Body of pancreas (tissue), 4 donors: ENCODE measurements around the gene CEP104. TPM values are rescaled to one million over a fixed set of nuclear protein-coding genes. Genes with fewer than 3 reads are reported as not detected.

Source experiments
- ATAC-seq: fragments of 150-250 bp; one replicate; pipeline ENCODE4 v1.9.1; 2016
- DNase-seq, 4 donors: peaks; one replicate each; pipeline ENCODE4 v3.0.0-alpha.2; 2019
- H3K27ac ChIP-seq, 4 donors: fragments of 200-600 bp; sonication (generic); 1 replicate in 3 of 4; 2 replicates in 1 of 4; pipeline versions ENCODE4 v1.5.1 to v1.6.1; 2016 to 2019; ENCODE audit warnings: mild to moderate bottlenecking in 1 of 4, mixed read lengths in 1 of 4, moderate library complexity in 1 of 4
- H3K27me3 ChIP-seq, 2 donors: fragments of 200-600 bp; sonication (generic); one replicate each; pipeline ENCODE4 v1.6.0; 2016; ENCODE audit warnings: mild to moderate bottlenecking in 1 of 2
- H3K36me3 ChIP-seq, 2 donors: fragments of 200-600 bp; sonication (generic); replicated peaks in 1 of 2; 2 replicates each; pipeline ENCODE4 v1.5.1; 2016; ENCODE audit warnings: low read depth in 2 of 2; ENCODE audit not compliant: insufficient read depth in 1 of 2
- H3K4me1 ChIP-seq: fragments of 200-600 bp; sonication (generic); one replicate; pipeline ENCODE4 v1.6.0; 2016
- H3K4me3 ChIP-seq, 2 donors: fragments of 200-600 bp; sonication (generic); 1 replicate in 1 of 2; 2 replicates in 1 of 2; pipeline ENCODE4 v1.5.1; 2016 to 2019
- H3K9me3 ChIP-seq, 3 donors: fragments of 200-600 bp; sonication (generic); 1 replicate in 2 of 3; 2 replicates in 1 of 3; pipeline ENCODE4 v1.5.1; 2016
- POLR2A ChIP-seq, 3 donors: fragments of 450-650 bp; IDR thresholded peaks; one replicate each; pipeline ENCODE4 v1.6.1; 2016; ENCODE audit warnings: antibody characterized with exemption in 3 of 3, mild to moderate bottlenecking in 2 of 3
- whole genome bisulfite sequencing, 2 donors: methylation state at CpG; one replicate each; pipeline ENCODE4 v1.1.5; 2017; 5-methylcytosine and 5-hydroxymethylcytosine counted together
- intact Hi-C: fragments of 100-400 bp; cut with DNase I; formaldehyde crosslinking; loops from one replicate; pipeline ENCODE4 v1.15.1; 2023
- total RNA-seq, 2 donors: library from RNA; depleted of rRNA; stranded (reverse); fragments of >200 nt; gene quantifications; one replicate each; pipeline ENCODE4 v1.1.0, GENCODE V29; 2016
- TF ChIP-seq, protein P1 (sequence below), 7 experiments: fragments of 450-650 bp in 4 of 7; fragments of 200-600 bp in 3 of 7; sonication (generic) in 3 of 7; IDR thresholded peaks; one replicate each; pipeline ENCODE4 v1.5.1; 2016 to 2019; ENCODE audit warnings: antibody characterized with exemption in 7 of 7

Gene CEP104
- total RNA-seq, 2 donors from 2014 or later: 17.9 to 22.1 TPM

DNA sequence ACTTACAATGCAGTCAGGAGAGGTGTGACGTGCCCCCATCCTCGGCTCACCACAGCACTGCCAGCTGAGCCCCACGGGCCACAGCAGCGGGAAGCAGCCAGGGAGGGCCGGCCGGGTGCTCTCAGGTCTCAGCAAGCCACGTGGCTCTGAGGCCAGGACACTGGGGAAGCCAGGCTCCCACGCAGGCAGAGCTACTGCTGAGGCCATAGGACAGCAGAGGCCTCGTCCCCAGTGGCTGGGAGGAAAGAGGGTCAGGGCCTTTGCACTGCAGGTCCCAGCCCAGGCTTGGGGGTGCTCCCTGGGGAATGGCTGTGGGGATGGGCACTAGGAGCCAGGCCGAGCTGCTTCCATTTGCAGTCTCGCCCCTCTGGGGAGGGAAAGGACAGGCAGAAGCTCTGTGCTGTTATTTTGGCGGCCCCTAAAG, 66.5 kb downstream of the CEP104 start:
- no peak for DNase-seq
- ATAC-seq: no peak
- no peak for TF ChIP-seq POLR2A (IDR thresholded peaks at IDR 0.05)
- TF ChIP-seq, protein P1, sequence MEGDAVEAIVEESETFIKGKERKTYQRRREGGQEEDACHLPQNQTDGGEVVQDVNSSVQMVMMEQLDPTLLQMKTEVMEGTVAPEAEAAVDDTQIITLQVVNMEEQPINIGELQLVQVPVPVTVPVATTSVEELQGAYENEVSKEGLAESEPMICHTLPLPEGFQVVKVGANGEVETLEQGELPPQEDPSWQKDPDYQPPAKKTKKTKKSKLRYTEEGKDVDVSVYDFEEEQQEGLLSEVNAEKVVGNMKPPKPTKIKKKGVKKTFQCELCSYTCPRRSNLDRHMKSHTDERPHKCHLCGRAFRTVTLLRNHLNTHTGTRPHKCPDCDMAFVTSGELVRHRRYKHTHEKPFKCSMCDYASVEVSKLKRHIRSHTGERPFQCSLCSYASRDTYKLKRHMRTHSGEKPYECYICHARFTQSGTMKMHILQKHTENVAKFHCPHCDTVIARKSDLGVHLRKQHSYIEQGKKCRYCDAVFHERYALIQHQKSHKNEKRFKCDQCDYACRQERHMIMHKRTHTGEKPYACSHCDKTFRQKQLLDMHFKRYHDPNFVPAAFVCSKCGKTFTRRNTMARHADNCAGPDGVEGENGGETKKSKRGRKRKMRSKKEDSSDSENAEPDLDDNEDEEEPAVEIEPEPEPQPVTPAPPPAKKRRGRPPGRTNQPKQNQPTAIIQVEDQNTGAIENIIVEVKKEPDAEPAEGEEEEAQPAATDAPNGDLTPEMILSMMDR (IDR thresholded peaks at IDR 0.05): no peak
- 75 to 85% methylated on average over 6 of the region's 12 CpGs for WGBS, 2 donors
- no peaks in the 10 kb centered on the region for H3K27me3 ChIP-seq
- peaks cover 0 to 9% of the 10 kb centered on the region in 2 donors for H3K36me3 ChIP-seq
- no peaks in the 10 kb centered on the region for H3K9me3 ChIP-seq
- H3K4me1 ChIP-seq: peaks cover 32% of the 10 kb centered on the region
- H3K27ac ChIP-seq: no peak overlapping the region
- intact Hi-C loops: no loop called here
- no peak overlapping the region for H3K4me3 ChIP-seq

DNA sequence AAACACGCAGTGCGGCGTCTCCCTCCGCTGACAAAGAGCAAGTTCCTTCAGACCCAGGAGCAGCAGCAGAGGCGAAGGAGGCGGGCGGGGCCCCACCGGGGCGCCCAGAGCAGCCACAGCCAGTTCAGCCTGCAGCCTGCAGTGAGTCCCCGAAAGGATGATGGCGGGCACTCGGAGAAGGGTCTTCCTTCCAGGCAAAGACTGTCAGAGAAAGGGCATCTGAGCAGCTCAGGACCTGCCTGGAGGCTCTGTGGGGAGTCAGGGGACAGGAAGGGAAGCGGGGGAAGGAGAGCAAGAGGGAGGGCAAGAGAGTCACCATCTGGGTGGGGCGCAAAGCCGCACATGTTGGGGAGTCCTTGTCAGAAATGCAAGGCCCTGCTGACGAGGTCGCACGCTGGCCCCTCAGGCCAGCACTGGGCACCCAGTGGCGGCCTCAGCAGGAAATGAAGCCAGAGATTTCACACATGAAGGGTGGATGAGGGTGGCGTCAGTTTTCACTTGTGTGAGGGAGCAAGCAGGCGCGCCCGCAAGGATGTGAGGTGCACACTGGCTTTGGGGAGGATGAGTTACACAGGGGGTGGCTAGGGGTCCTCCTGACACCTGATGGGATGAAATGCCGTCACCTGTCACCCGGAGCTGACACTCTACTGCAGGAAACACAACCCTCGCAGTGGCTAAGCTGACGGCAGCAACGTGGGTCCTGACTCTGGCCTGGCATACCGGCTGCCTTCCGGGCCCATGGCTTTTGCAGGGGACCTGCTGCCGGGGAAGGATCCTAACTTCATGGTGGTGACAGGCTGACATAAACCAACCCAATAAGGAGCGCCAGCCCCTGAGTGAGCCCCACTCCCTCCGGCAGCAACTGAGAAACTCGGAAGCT, 67.3 kb downstream of the CEP104 start:
- no peaks in the 10 kb centered on the region for H3K9me3 ChIP-seq
- peaks cover 4 to 12% of the 10 kb centered on the region in 2 donors for H3K36me3 ChIP-seq
- H3K27ac ChIP-seq: no peak overlapping the region
- H3K4me3 ChIP-seq: no peak overlapping the region
- no peaks in the 10 kb centered on the region for H3K27me3 ChIP-seq
- 87 to 90% methylated on average over 18 to 34 of the region's 34 CpGs for WGBS, 2 donors
- DNase-seq: no peak
- intact Hi-C loops: no loop called here
- TF ChIP-seq POLR2A (IDR thresholded peaks at IDR 0.05): no peak
- TF ChIP-seq, protein P1 (IDR thresholded peaks at IDR 0.05): no peak
- H3K4me1 ChIP-seq: peaks cover 24% of the 10 kb centered on the region
- ATAC-seq: no peak

DNA sequence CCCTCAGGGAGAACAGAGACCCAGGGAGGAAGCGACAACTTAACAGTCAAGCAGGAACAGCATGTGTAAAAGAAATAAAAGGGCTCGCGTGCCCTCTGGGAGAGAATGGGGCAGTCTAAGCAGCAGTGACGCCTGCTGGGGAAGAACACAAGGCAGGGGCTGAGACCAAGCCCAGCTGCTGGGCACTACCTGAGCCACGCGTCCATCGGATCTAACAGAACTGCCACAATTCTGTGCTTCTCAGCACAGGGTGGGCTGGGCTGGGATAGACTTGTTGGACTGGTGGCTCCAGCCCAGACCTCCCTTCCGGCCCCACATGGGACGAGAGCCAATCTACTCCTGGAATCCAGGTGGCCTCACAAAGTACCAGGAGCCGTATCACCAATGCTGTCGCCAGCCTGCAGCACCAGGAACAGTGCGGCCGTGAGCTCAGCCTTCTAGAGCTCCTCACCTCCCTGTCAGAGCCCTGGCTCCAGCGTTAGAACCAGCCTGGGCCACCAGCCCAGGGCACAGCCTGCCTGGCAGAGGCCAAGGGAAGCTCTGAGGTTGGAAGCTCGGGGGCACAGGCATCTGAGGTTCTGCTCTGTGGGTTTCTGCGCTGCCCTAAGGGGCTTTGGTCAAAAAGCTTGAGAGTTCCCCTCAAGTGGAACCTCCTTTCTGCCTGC, 68.1 kb downstream of the CEP104 start:
- no peaks in the 10 kb centered on the region for H3K27me3 ChIP-seq
- 81 to 88% methylated on average over 7 to 14 of the region's 16 CpGs for WGBS, 2 donors
- no peak overlapping the region for H3K27ac ChIP-seq
- no peak for DNase-seq
- H3K4me1 ChIP-seq: peaks cover 16% of the 10 kb centered on the region
- H3K4me3 ChIP-seq: no peak overlapping the region
- no peak for TF ChIP-seq POLR2A (IDR thresholded peaks at IDR 0.05)
- TF ChIP-seq, protein P1 (IDR thresholded peaks at IDR 0.05): no peak
- no peak for ATAC-seq
- no peaks in the 10 kb centered on the region for H3K9me3 ChIP-seq
- intact Hi-C loops: no loop called here
- H3K36me3 ChIP-seq: peaks cover 11 to 16% of the 10 kb centered on the region in 2 donors

DNA sequence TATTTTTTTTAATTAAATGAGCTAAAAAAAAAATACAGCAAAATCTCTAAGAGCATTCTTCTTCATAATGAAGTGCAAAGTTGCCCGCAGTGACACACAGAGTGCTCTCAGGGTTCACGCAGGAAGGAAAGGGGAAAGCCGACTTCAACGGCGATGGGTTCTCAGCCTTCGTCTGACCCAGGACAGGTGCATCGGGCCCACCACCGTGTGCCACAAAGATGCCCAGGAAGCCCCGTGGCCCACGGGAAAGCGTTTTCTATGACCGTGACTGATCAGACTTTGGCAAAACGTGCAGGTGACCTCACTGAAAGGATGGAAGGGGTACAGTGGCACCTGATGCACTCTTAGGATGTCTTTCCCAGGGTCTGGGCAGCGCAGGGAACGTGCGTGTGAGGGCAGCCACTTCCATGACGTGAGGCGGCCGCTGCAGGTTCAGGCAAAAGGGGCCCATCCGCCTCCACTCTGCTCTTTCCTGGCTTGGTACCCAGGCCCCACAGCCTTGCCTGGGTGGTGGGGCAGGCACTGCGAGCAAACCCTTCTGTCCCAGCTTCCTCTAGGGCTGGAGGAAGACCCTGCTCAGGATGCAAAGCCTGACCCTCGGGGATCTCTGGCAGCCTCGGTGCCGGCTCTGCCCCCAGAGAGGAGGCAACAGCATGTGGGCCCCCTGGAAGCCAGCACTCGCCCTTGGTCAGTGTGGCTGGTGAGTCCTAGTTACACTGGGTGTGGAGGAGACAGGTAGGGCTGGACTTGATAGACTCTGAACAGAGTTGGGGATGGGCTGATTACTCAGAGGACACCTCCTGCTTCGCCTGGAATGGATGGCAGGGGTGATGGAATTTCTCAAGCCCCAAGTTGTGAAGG, 69.0 kb downstream of the CEP104 start:
- TF ChIP-seq, protein P1 (IDR thresholded peaks at IDR 0.05): no peak
- no peak for TF ChIP-seq POLR2A (IDR thresholded peaks at IDR 0.05)
- Histone ChIP-seq H3K27ac (no peak overlapping the region), H3K4me3 (no peak overlapping the region), H3K4me1 (peaks cover 7% of the 10 kb centered on the region), H3K36me3 (peaks cover 11 to 20% of the 10 kb centered on the region in 2 donors), H3K27me3 (no peaks in the 10 kb centered on the region), H3K9me3 (no peaks in the 10 kb centered on the region)
- 85% methylated on average over 14 to 24 of the region's 26 CpGs for WGBS, 2 donors
- DNase-seq (no peak), ATAC-seq (no peak)
- intact Hi-C loops: no loop called here
